ENCODE measurements around the gene DNAJC15. TPM values are rescaled to one million over a fixed set of nuclear protein-coding genes. Genes with fewer than 3 reads are reported as not detected.

DNAJC15 gene
- polyA plus RNA-seq, 3 donors = 8.3 to 31.1 (median 22.0) TPM

DNA sequence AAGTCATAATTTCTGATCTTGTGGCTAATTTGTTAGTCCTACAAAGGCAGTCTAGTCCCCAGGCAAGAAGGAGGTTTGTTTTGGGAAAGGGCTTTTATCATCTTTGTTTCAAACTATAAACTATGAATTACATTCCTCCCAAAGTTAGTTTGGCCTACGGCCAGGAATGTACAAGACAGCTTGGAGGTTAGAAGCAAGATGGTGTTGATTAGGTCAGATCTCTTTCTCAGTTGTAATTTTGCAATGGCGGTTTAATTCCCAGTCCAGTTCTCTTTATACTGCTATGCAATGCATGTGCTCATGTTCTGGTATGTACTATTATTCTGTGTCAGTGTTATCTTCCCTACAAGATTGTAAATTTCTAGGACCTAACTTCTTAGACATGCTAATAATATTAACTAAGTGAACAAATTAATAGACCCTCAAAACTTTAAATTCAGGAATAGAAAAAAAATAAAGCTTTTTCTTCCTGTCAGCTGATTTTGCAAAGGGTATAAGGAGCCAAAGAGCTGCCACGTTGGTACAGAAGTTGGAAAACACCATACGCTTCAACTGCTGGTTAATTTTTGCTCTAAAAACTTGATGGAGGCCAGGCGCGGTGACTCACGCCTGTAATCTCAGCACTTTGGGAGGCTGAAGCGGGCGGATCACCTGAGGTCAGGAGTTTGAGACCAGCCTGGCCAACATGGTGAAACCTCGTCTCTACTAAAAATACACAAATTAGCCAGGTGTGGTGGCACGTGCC is 1.3 kb upstream of the DNAJC15 start:
- no peak overlapping the region for H3K9ac ChIP-seq (ENCODE audit: insufficient read depth, low read length, poor library complexity, severe bottlenecking)
- H2AFZ ChIP-seq (ENCODE audit: insufficient read depth, low read depth, low read length, poor library complexity, severe bottlenecking) = no peak overlapping the region
- H3K27me3 Mint-ChIP-seq (ENCODE audit: low read depth in 3 of 3) = peaks cover 0 to 2% (median 0%) of the 10 kb centered on the region in 3 donors
- H3K27ac Mint-ChIP-seq = no peak overlapping the region
- H3K4me1 ChIP-seq (ENCODE audit: control insufficient read depth in 1 of 2, insufficient read depth in 2 of 2, low read length in 2 of 2) = peaks cover 29 to 36% of the 10 kb centered on the region in 2 donors
- H3K79me2 ChIP-seq (ENCODE audit: insufficient read depth, low read length) = peaks cover 36% of the 10 kb centered on the region
- peaks cover 0 to 2% (median 0%) of the 10 kb centered on the region in 7 donors for H3K9me3 Mint-ChIP-seq
- H3K36me3 ChIP-seq (replicated peaks in 1 of 2; ENCODE audit: control insufficient read depth in 1 of 2, insufficient read depth in 2 of 2, low read length in 2 of 2) = no peaks in the 10 kb centered on the region
- intact Hi-C loops (cut with micrococcal nuclease) = loop anchor here in 1 of 2 donors (5.0 kb wide), 1 partner anchor 50 kb away; no protein-coding TSS in a partner anchor
- no peak overlapping the region for H3K4me3 Mint-ChIP-seq
- no peak overlapping the region for H3K4me3 ChIP-seq (replicated peaks in 1 of 3; ENCODE audit: low read depth in 2 of 3, low read length in 3 of 3)
- no peak overlapping the region for H3K27ac ChIP-seq (ENCODE audit: low read depth in 1 of 2, low read length in 2 of 2)
- H3K36me3 Mint-ChIP-seq = no peaks in the 10 kb centered on the region
- H3K4me1 Mint-ChIP-seq = peaks cover 29% of the 10 kb centered on the region
- H3K4me2 ChIP-seq (replicated peaks; ENCODE audit: extremely low read depth, low read length, poor library complexity, severe bottlenecking) = no peak overlapping the region
- no peaks in the 10 kb centered on the region for H3K27me3 ChIP-seq (ENCODE audit: control insufficient read depth in 2 of 2, insufficient read depth in 2 of 2, low read length in 2 of 2)
- WGBS (ENCODE audit: insufficient coverage) = 94% methylated on average over 8 of the region's 11 CpGs
- no peaks in the 10 kb centered on the region for H4K20me1 ChIP-seq (ENCODE audit: insufficient read depth, low read length)
- TF ChIP-seq, protein P1, sequence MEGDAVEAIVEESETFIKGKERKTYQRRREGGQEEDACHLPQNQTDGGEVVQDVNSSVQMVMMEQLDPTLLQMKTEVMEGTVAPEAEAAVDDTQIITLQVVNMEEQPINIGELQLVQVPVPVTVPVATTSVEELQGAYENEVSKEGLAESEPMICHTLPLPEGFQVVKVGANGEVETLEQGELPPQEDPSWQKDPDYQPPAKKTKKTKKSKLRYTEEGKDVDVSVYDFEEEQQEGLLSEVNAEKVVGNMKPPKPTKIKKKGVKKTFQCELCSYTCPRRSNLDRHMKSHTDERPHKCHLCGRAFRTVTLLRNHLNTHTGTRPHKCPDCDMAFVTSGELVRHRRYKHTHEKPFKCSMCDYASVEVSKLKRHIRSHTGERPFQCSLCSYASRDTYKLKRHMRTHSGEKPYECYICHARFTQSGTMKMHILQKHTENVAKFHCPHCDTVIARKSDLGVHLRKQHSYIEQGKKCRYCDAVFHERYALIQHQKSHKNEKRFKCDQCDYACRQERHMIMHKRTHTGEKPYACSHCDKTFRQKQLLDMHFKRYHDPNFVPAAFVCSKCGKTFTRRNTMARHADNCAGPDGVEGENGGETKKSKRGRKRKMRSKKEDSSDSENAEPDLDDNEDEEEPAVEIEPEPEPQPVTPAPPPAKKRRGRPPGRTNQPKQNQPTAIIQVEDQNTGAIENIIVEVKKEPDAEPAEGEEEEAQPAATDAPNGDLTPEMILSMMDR (IDR thresholded peaks at IDR 0.05) = no peak
- DNase-seq = no peak
- H3K9me3 ChIP-seq (replicated peaks in 1 of 2; ENCODE audit: control insufficient read depth in 1 of 2, insufficient read depth in 1 of 2, low read length in 2 of 2) = no peaks in the 10 kb centered on the region

DNA sequence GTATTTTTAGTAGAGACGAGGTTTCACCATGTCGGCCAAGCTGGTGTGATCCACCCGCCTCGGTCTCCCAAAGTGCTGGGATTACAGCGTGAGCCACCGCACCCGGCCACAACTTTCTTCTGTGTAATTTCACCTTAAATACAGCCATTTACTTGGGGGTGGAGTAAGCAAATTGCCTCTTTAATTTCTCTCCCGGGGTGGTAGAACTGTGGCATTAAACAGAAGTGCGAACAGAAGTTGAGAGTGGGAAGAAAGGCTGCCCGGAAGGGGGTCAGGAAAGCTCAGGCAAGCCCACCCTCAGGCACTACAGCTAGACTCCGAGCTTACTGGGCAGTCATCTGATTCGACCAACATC is 475 bp upstream of the DNAJC15 start:
- peaks cover 0 to 2% (median 0%) of the 10 kb centered on the region in 3 donors for H3K27me3 Mint-ChIP-seq (ENCODE audit: low read depth in 3 of 3)
- H3K36me3 Mint-ChIP-seq = peaks cover 2 to 3% of the 10 kb centered on the region in 2 donors
- peak overlapping the region; percentile 95 to 99 (median 97) for H3K27ac Mint-ChIP-seq
- peaks cover 30% of the 10 kb centered on the region for H3K4me1 Mint-ChIP-seq
- H3K4me1 ChIP-seq (ENCODE audit: control insufficient read depth in 1 of 2, insufficient read depth in 2 of 2, low read length in 2 of 2) = peaks cover 29 to 36% of the 10 kb centered on the region in 2 donors
- peak overlapping the region; percentile 87 for H3K9ac ChIP-seq (ENCODE audit: insufficient read depth, low read length, poor library complexity, severe bottlenecking)
- 19% methylated on average over 3 of the region's 12 CpGs for WGBS (ENCODE audit: insufficient coverage)
- peak overlapping the region; percentile 93 for H3K4me2 ChIP-seq (replicated peaks; ENCODE audit: extremely low read depth, low read length, poor library complexity, severe bottlenecking)
- H3K27ac ChIP-seq (ENCODE audit: low read depth in 1 of 2, low read length in 2 of 2) = peak overlapping the region; percentile 94 to 96
- peaks cover 0 to 2% (median 0%) of the 10 kb centered on the region in 7 donors for H3K9me3 Mint-ChIP-seq
- H3K36me3 ChIP-seq (replicated peaks in 1 of 2; ENCODE audit: control insufficient read depth in 1 of 2, insufficient read depth in 2 of 2, low read length in 2 of 2) = peaks cover 2 to 3% of the 10 kb centered on the region in 2 donors
- TF ChIP-seq, protein P1 (IDR thresholded peaks at IDR 0.05) = no peak
- H3K9me3 ChIP-seq (replicated peaks in 1 of 2; ENCODE audit: control insufficient read depth in 1 of 2, insufficient read depth in 1 of 2, low read length in 2 of 2) = no peaks in the 10 kb centered on the region
- H3K4me3 ChIP-seq (replicated peaks in 1 of 3; ENCODE audit: low read depth in 2 of 3, low read length in 3 of 3) = peak overlapping the region; percentile 65 to 85 (median 81)
- peaks cover 44% of the 10 kb centered on the region for H3K79me2 ChIP-seq (ENCODE audit: insufficient read depth, low read length)
- DNase-seq = no peak
- intact Hi-C loops (cut with micrococcal nuclease) = loop anchor here in 1 of 2 donors (5.0 kb wide), 1 partner anchor 51 kb away; no protein-coding TSS in a partner anchor
- H3K27me3 ChIP-seq (ENCODE audit: control insufficient read depth in 2 of 2, insufficient read depth in 2 of 2, low read length in 2 of 2) = no peaks in the 10 kb centered on the region
- H4K20me1 ChIP-seq (ENCODE audit: insufficient read depth, low read length) = no peaks in the 10 kb centered on the region
- peak overlapping the region; percentile 93 to 98 for H3K4me3 Mint-ChIP-seq
- peak overlapping the region; percentile 90 for H2AFZ ChIP-seq (ENCODE audit: insufficient read depth, low read depth, low read length, poor library complexity, severe bottlenecking)
